Urinary bladder (tissue), 4 donors: ENCODE measurements around the gene TMPRSS4. TPM values are rescaled to one million over a fixed set of nuclear protein-coding genes. Genes with fewer than 3 reads are reported as not detected.

Source experiments
- DNase-seq: peaks from one replicate; pipeline ENCODE4 v3.0.0-alpha.2; 2015; ENCODE audit errors: extremely low spot score
- H3K27ac ChIP-seq: one replicate; pipeline ENCODE4 v1.5.1; 2013; ENCODE audit warnings: low read depth, mild to moderate bottlenecking, moderate library complexity
- H3K36me3 ChIP-seq: one replicate; pipeline ENCODE4 v1.6.1; 2013; ENCODE audit warnings: mild to moderate bottlenecking, moderate library complexity; ENCODE audit not compliant: insufficient read depth
- H3K4me1 ChIP-seq: one replicate; pipeline ENCODE4 v1.6.1; 2013; ENCODE audit warnings: mild to moderate bottlenecking, moderate library complexity; ENCODE audit not compliant: insufficient read depth
- H3K4me3 ChIP-seq: one replicate; pipeline ENCODE4 v1.5.1; 2013; ENCODE audit warnings: low read depth, low read length
- WGBS: extraction: QIAGEN DNeasy Blood & Tissue Kit; methylation state at CpG from one replicate; pipeline ENCODE4 v1.1.7; 2013; 5-methylcytosine and 5-hydroxymethylcytosine counted together
- polyA plus RNA-seq: library from polyadenylated mRNA; stranded (reverse); fragments of 200-250 nt; gene quantifications from one replicate; pipeline ENCODE4 v1.2.3, GENCODE V29; 2013
- total RNA-seq: library from RNA; depleted of rRNA; stranded (reverse); fragments of >200 nt; gene quantifications from one replicate; pipeline ENCODE4 v1.2.3, GENCODE V29; 2014
- donor health status: healthy with polysubstance abuse.
- donor health status: healthy.

The TMPRSS4 gene
- total and polyA plus RNA-seq, 2 donors, result 15.0 to 27.9 TPM

DNA sequence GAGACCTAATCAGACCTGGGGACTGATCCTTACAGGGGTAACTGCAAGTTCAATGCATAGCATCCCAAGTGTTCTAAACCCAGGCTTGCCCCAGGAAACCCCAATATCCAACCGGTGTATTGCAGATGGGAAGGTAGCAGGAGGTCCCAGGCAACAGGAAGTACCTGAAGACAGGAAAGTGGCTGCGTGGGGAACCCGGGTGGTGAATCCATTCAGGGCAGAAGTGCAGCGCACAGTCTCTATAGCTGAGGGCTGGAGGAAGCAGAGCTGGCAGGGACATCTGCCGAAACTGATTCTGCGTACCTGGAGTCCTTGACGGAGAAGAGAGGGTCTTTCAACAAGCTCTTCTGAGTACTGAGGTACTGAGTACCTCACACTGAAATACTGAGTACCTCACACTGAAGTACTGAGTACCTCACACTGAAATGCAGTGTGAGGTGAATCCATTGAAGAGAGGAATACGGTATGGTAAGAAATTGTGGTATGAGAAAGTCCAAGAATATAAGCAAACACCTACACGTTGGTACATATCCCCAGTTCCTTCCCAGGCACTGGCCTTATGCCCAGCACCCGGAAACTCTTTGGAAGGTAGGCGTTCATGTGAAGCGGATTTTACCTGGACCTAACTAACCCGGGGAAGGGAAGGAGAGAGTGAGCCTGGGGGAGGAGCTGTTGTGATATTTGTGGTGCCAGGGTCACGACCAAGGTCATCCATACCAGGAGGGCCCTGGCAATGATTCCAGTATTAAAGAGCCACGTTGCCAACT, 55.7 kb downstream of the TMPRSS4 start:
- no peaks in the 10 kb centered on the region for H3K4me1 ChIP-seq
- no peaks in the 10 kb centered on the region for H3K36me3 ChIP-seq
- no peak overlapping the region for H3K27ac ChIP-seq
- WGBS, result 84% methylated on average over 15 of the region's 15 CpGs
- no peak for DNase-seq
- no peak overlapping the region for H3K4me3 ChIP-seq

- WGBS, result 85% methylated on average over 10 of the region's 10 CpGs
- no peaks in the 10 kb centered on the region for H3K36me3 ChIP-seq
These were observed 56.9 kb downstream of the TMPRSS4 start for GRCh38 chr11:118133816-118134215.

GRCh38 chr11:118135051-118135795, 58.3 kb downstream of the TMPRSS4 start:
- 78% methylated on average over 7 of the region's 7 CpGs for WGBS
- Histone ChIP-seq H3K27ac (no peak overlapping the region), H3K4me3 (no peak overlapping the region), H3K4me1 (no peaks in the 10 kb centered on the region), H3K36me3 (no peaks in the 10 kb centered on the region)
- no peak for DNase-seq

More at GRCh38 chr11:118133816-118134215, 56.9 kb downstream of the TMPRSS4 start:
- Histone ChIP-seq H3K4me3 (no peak overlapping the region), H3K4me1 (no peaks in the 10 kb centered on the region), H3K27ac (no peak overlapping the region)
- no peak for DNase-seq

- Histone ChIP-seq H3K36me3 (no peaks in the 10 kb centered on the region), H3K4me3 (no peak overlapping the region), H3K4me1 (no peaks in the 10 kb centered on the region), H3K27ac (no peak overlapping the region)
- DNase-seq, result no peak
- 86% methylated on average over 5 of the region's 5 CpGs for WGBS
These were observed 58.9 kb downstream of the TMPRSS4 start for GRCh38 chr11:118135796-118136165.

- DNase-seq, result no peak
- WGBS, result 77% methylated on average over 2 of the region's 2 CpGs
- no peak overlapping the region for H3K27ac ChIP-seq
- no peaks in the 10 kb centered on the region for H3K36me3 ChIP-seq
- no peaks in the 10 kb centered on the region for H3K4me1 ChIP-seq
- no peak overlapping the region for H3K4me3 ChIP-seq
These were observed 59.5 kb downstream of the TMPRSS4 start for GRCh38 chr11:118136341-118136740.

GRCh38 chr11:118136801-118137200, 59.9 kb downstream of the TMPRSS4 start:
- H3K4me3 ChIP-seq, result no peak overlapping the region
- no peaks in the 10 kb centered on the region for H3K36me3 ChIP-seq
- no peak overlapping the region for H3K27ac ChIP-seq
- 78% methylated on average over 10 of the region's 10 CpGs for WGBS
- DNase-seq, result no peak
- H3K4me1 ChIP-seq, result no peaks in the 10 kb centered on the region

GRCh38 chr11:118138839-118139420, 62.1 kb downstream of the TMPRSS4 start:
- no peak overlapping the region for H3K4me3 ChIP-seq
- no peak for DNase-seq
- H3K36me3 ChIP-seq, result no peaks in the 10 kb centered on the region
- 52% methylated on average over 10 of the region's 10 CpGs for WGBS
- no peaks in the 10 kb centered on the region for H3K4me1 ChIP-seq
- no peak overlapping the region for H3K27ac ChIP-seq

DNA sequence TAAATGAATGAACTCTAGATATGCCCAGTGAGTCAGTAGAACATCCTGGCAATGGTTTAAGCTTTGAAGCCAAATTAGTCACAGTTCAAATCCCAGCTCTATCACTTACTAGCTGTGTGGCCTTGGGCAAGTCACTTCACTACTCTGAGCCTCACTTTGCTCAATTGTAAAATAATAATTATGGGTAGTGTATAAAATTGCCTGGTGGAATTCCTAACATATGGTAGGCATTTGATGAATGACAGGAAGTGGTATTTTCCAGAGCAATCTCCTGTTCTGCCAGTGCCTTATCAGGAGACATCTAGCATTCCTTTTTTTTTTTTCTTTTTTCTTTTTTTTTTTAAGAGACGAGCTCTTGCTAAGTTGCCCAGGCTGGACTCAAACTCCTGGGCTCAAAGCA, 62.7 kb downstream of the TMPRSS4 start:
- no peak overlapping the region for H3K27ac ChIP-seq
- no peaks in the 10 kb centered on the region for H3K36me3 ChIP-seq
- no peak for DNase-seq
- H3K4me1 ChIP-seq, result no peaks in the 10 kb centered on the region
- 36% methylated on average over 1 of the region's 1 CpG for WGBS
- H3K4me3 ChIP-seq, result no peak overlapping the region

DNA sequence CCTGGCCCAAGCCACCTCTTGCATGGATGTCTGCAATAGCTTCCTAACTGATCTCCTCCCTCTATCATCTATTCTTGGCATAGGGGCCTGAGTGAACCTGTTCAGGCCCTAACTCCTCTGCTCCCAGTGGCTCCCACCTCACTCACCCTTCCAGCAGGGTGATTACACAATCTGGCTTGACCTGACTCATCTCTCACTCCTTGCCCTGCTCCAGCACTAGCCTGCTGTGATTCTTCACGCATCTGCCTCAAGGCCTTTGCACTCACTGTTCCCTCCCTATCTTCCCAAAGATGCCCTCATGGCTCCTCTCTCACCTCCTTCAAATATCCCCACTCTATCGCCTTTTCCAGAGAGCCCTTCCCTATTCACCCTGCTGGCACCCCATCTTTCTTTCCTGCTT, 65.2 kb downstream of the TMPRSS4 start:
- DNase-seq, result no peak
- H3K4me3 ChIP-seq, result no peak overlapping the region
- H3K36me3 ChIP-seq, result no peaks in the 10 kb centered on the region
- H3K4me1 ChIP-seq, result no peaks in the 10 kb centered on the region
- no peak overlapping the region for H3K27ac ChIP-seq
- 58% methylated on average over 2 of the region's 2 CpGs for WGBS

DNA sequence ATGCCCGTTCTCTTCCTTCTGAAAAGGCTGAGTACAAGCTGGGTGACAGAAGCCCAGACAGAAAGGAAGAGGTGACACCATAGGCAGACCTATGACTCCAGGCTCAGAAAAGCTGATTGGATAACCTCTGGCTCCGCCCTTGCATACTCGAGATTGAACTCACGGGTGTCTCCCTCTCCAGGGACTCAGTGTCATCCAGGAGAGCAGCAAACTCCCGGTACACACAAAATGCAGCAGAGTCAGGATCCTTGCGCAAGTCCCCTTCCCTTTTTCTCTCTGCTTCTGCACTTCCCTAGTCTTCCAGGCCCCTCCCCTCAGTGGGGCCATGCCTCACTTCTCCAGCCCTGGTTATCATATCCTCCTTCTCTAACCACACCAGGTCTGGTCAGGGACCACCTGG, 65.9 kb downstream of the TMPRSS4 start:
- Histone ChIP-seq H3K36me3 (no peaks in the 10 kb centered on the region), H3K4me3 (no peak overlapping the region), H3K27ac (no peak overlapping the region), H3K4me1 (no peaks in the 10 kb centered on the region)
- WGBS, result 43% methylated on average over 6 of the region's 6 CpGs
- no peak for DNase-seq

GRCh38 chr11:118143661-118144185, 66.8 kb downstream of the TMPRSS4 start:
- Histone ChIP-seq H3K4me3 (no peak overlapping the region), H3K27ac (no peak overlapping the region), H3K36me3 (no peaks in the 10 kb centered on the region), H3K4me1 (no peaks in the 10 kb centered on the region)
- 81% methylated on average over 12 of the region's 12 CpGs for WGBS
- DNase-seq, result no peak

- H3K27ac ChIP-seq, result no peak overlapping the region
- 48% methylated on average over 20 of the region's 20 CpGs for WGBS
- H3K4me3 ChIP-seq, result no peak overlapping the region
These were observed 67.7 kb downstream of the TMPRSS4 start for GRCh38 chr11:118144301-118145268.

More at GRCh38 chr11:118144301-118145268, 67.7 kb downstream of the TMPRSS4 start:
- H3K36me3 ChIP-seq, result no peaks in the 10 kb centered on the region
- DNase-seq, result no peak
- no peaks in the 10 kb centered on the region for H3K4me1 ChIP-seq
